HG03354 (cell line): ENCODE data around the gene ZCCHC10.
"Not testable (repeated sequence)": the region's sequence is repeated elsewhere in the genome, so short reads cannot be mapped to it uniquely, and the experiment has no call there.

Source experiments
- ATAC-seq: cut with Tn5 transposase; IDR thresholded peaks from one replicate; pipeline ENCODE4 v1.9.1; 2021; ENCODE audit warnings: mild to moderate bottlenecking; ENCODE audit not compliant: unreplicated experiment, poor library complexity, severe bottlenecking

ZCCHC10 gene

DNA sequence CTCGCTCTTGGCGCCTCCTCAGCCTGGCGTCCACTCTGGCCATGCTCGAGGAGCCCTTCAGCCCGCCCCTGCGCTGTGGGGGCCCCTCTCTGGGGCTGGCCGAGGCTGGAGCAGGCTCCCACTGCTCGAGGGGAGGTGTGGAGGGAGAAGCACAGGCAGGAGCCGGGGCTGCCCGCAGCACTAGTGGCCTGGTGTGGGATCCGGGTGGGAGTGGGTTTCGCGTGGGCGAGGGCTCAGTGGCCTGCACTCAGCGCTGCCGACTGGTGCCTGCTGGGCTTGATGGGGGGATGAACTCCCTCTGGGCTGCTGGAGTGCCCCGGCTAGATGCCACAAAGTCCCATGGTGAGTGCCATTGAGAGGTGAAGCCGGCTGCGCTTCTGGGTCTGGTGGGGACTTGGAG, 21.1 kb upstream of the ZCCHC10 start:
- ATAC-seq: no peak

DNA sequence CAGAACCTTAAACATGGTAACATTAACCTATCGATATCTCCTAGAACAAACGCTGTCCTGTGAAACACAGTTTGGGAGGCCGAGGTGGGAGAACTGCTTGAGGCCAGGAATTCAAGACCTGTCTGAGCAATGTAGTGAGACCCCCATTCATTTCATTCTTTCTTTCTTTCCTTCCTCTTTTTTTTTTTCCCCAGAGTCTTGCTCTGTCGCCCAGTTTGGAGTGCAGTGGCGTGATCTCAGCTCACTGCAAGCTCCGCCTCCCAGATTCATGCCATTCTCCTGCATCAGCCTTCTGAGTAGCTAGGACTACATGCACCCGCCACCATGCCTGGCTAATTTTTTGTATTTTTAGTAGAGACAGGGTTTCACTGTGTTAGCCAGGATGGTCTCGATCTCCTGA, 20.2 kb upstream of the ZCCHC10 start:
- not testable (repeated sequence) for ATAC-seq

DNA sequence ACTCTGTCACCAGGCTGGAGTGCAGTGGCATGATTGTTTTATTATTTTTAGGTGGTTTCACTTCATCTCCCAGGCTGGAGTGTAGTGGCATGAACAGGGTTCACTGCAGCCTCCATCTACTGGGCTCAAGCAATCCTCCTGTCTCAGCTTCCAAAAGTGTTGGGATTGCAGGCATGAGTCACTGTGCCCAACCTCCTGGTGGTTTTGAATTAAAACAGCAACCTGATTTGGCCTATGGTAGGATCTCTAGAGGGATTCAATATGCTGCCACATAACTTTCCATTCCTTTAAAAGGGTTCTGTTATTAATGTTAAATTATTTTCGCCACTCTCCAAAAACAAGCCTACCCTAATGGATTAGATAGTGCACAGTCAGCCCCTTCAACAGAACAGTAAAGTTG, 15.6 kb upstream of the ZCCHC10 start:
- no peak for ATAC-seq

DNA sequence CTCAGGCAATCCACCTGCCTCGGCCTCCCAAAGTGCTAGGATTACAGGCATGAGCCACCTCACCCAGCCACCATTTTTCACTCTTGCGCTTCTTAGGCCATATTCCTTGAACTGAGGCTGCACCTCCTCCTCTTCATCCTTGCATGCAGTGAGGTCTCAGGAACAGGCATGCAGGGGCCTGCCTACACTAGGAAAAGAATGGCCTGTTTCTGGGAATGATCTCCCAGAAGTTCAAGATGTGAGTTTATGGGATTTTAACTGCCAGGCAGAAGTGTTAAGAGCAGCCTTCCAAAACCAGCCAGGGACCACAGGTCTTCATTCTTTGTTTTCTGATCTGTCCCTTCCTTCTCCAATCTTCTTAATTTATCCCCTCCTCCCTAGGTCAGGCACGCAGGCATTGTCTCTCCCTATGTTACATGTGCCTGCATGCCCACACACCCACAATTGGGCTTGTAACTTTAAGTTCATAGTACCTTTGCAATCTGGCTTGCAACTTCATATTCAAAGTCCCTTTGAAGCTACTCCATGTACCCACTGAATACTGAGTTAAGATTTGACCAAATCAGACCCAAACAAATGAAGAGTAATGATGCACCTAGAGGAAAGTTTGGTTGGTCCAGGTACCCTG, 14.9 kb upstream of the ZCCHC10 start:
- no peak for ATAC-seq

DNA sequence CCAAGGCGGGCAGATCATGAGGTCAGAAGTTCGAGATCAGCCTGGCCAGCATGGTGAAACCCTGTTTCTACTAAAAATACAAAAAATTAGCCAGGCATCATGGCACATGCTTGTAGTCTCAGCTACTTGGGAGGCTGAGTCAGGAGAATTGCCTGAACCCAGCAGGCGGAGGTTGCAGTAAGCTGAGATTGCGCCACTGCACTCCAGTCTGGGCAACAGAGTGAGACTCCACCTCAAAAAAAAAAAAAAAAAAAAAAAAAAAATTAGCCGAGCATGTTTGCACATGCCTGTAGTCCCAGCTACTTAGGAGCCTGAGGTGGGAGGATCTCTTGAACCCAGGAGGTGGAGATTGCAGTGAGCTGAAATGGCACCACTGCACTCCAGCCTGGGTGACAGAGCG, 10.3 kb upstream of the ZCCHC10 start:
- not testable (repeated sequence) for ATAC-seq

DNA sequence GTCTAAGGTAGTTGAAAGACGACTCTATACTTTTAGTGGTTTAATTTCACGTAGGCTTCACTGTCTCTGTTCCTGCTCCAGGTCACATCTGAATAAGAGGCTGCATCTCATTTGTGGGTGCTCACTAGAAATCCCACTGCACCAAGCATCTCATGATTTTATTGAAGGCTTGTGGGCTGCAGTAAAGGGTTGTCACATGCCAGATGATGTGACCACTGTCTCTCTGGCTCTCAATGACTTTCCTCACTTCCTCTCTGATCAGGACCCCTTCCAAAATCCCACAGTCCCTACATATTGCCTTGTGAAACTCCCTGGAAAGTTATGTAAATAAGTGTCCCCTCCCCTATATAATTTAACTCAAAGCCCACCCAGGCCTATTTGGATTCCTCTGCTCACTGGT, 8.9 kb upstream of the ZCCHC10 start:
- no peak for ATAC-seq

GRCh38 chr5:133034064-133034463, 7.7 kb upstream of the ZCCHC10 start:
- no peak for ATAC-seq

DNA sequence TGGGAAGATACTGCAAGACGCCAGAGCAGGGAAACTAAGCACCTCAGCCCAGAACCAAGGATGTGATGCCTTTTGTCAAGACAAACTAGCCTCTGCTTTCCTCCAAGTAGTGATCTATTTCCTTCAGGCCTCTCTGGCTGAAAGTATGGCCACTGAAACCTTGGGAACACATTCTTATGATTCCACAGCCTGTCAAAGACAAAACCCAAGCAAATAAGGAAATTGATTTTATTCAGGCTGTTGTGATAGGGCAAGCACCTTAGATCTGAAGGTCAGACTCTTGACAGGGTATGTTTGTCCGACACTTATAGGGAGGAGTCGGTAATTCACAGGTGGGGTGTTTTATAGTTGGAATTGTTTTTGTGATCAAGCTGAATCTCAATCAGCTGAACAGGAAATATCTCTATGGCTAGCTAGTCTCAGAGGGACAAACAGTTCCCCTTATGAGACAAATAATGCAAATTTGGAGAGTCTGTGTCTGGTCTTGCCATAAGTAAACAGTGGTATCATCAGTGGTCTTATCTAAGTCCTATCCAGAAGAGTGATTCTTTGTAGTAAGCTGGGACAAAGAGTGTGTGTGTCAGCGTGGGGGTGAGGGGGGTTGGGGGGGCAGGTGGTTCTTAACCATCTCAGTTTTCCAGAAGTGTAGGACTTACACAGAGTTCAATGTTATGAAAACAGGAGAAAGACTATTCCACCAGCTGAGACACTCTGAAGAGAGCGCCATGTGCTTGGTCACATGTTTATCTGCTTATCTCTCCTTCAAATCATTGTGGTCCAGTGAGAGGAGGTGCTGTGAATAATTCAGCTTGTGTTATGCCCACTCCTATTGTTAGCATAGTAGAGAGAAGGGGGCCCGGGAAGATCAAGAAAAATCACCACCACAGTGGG, 6.7 kb upstream of the ZCCHC10 start:
- ATAC-seq: peak; percentile 84

- ATAC-seq: no peak
Observed at GRCh38 chr5:133030343-133031005, 4.1 kb upstream of the ZCCHC10 start.

- ATAC-seq: no peak
Observed at GRCh38 chr5:133029416-133029815, 3.1 kb upstream of the ZCCHC10 start.

DNA sequence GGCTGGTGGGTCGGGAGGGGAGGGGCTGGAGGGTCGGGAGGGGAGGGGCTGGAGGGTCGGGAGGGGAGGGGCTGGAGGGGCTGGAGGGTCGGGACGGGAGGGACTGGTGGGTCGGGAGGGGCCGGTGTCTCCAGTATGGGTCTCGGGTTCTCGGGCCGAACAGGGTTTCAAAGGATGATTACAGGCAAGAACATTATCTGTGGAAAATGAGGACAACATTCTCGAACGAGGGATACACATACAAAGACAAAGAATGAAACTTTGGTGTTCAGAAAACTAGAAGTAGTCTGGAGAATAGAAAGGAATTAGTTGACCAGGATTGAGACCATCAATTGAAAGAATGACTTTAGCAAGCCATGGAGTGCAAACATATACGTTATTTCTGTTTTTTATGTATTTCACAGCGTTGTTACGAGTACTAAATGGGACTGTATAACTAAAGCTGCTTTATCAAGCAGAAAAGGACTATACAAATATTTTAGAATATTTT, 360 bp upstream of the ZCCHC10 start:
- ATAC-seq: no peak

DNA sequence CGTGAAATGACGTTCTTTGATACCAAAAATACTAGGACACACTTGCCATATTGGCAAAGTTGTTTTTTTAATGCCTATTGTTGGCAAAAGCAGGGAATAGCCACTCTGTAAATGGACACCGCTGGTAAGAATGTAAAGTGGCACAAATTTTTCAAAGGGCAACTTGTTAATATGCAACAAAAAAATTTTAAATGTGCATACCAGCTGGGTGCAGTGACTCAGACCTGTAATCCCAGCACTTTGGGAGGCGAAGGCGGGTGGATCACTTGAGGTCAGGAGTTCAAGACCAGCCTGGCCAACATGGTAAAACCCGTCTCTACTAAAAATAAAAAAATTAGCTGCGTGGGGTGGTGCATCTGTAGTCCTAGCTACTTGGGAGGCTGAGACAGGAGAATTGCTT, 6.9 kb downstream of the ZCCHC10 start:
- ATAC-seq: not testable (repeated sequence)

DNA sequence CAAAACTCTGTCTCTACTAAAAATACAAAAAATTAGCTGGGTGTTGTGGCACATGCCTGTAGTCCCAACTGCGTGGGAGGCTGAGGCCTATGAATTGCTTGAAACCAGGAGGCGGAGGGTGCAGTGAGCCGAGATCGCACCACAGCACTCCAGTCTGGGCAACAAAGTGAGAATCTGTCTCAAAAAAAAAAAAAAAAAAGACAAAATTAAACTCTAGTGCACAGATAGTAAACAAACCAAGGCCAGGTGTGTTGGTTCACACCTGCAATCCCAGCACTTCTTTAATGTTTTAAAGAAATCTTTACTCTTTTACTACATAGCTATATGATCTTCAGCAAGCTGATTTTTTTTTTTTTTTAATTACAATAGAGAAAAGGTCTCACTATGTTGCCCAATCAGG, 8.4 kb downstream of the ZCCHC10 start:
- ATAC-seq: no peak

GRCh38 chr5:133015466-133015865, 10.9 kb downstream of the ZCCHC10 start:
- no peak for ATAC-seq

GRCh38 chr5:133008455-133008854, 17.9 kb downstream of the ZCCHC10 start:
- not testable (repeated sequence) for ATAC-seq

GRCh38 chr5:133006653-133007052, 19.7 kb downstream of the ZCCHC10 start:
- ATAC-seq: no peak

DNA sequence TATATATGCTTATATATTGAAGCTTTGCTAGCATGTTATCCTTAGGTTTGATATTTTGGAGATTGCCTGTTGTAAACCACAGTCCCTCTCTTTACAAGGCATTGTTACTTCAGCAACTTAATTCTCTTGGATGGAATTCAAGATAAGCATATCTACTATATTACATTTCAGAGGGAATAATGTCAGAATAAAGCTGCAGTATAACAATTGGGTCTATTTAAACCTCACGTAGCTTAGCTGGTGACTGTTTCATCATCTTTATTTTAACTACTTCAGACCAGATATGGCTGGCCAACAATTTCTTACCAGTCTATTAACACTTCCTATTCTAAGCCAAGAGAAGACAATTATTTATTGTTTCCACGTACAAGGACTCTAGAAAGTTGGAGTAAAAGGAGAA, 27.1 kb downstream of the ZCCHC10 start:
- no peak for ATAC-seq

DNA sequence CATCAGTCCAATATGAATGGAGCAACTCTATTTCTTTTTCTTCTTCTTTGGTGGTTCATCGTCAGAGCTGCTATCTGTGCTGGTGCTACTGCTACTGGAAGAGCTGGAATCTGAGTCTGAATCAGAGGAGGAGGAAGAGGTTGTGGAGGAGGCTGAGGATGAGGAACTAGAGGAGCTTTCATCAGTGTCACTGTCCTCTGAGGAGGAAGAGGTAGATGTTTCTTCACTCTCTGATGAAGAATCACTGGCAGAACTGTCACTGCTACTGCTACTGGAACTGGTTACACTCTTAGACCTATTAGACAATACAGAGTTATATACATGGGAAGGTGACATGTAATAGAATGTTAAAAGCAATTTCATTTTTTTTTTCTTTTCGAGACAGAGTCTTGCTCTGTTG, 27.8 kb downstream of the ZCCHC10 start:
- no peak for ATAC-seq

GRCh38 chr5:132996307-132996706, 30.0 kb downstream of the ZCCHC10 start:
- no peak for ATAC-seq

- ATAC-seq: no peak
Observed at GRCh38 chr5:132987531-132988408, 38.6 kb downstream of the ZCCHC10 start.
